ENCODE measurements around the gene MMP2. TPM values are rescaled to one million over a fixed set of nuclear protein-coding genes. Genes with fewer than 3 reads are reported as not detected.

Gene MMP2
- total RNA-seq, 1 experiment from 2014 or later, result 61.3 TPM

- ATAC-seq (no peak), DNase-seq (ENCODE audit: low spot score) (no peak)
- ChIA-PET CTCF (no interaction called here), POLR2A (no interaction called here)
- H3K36me3 Mint-ChIP-seq, result peaks cover 5% of the 10 kb centered on the region; the same call in 1 of the 2 replicates
- H3K9me3 Mint-ChIP-seq, result no peaks in the 10 kb centered on the region
- TF ChIP-seq TP53 (CRISPR knock-in tag; IDR thresholded peaks at IDR 0.05) (no peak), CREM (CRISPR knock-in tag; IDR thresholded peaks at IDR 0.05) (no peak), ZNF232 (CRISPR knock-in tag; IDR thresholded peaks at IDR 0.05) (no peak), CDX4 (CRISPR knock-in tag; IDR thresholded peaks at IDR 0.05; ENCODE audit: borderline replicate concordance) (no peak), HMGA2 (CRISPR knock-in tag; IDR thresholded peaks at IDR 0.05) (no peak), ATF6 (CRISPR knock-in tag; IDR thresholded peaks at IDR 0.05) (no peak), E2F4 (CRISPR knock-in tag; IDR thresholded peaks at IDR 0.05; ENCODE audit: borderline replicate concordance, low read depth) (no peak), E2F1 (CRISPR knock-in tag; IDR thresholded peaks at IDR 0.05) (no peak), NR3C1 (CRISPR knock-in tag; conservative IDR thresholded peaks at IDR 0.05; ENCODE audit: low read depth) (no peak), AR (CRISPR knock-in tag; IDR thresholded peaks at IDR 0.05) (no peak), FOXP1 (CRISPR knock-in tag; IDR thresholded peaks at IDR 0.05; ENCODE audit: borderline replicate concordance) (no peak), RORB (CRISPR knock-in tag; IDR thresholded peaks at IDR 0.05) (no peak), ATF3 (CRISPR knock-in tag; conservative IDR thresholded peaks at IDR 0.05) (no peak), AFF4 (CRISPR knock-in tag; IDR thresholded peaks at IDR 0.05; ENCODE audit: borderline replicate concordance) (no peak), CBFB (CRISPR knock-in tag; IDR thresholded peaks at IDR 0.05; ENCODE audit: low read depth) (no peak), ZNF138 (CRISPR knock-in tag; conservative IDR thresholded peaks at IDR 0.05) (no peak), GTF2I (CRISPR knock-in tag; conservative IDR thresholded peaks at IDR 0.05) (no peak), ZMAT4 (CRISPR knock-in tag; IDR thresholded peaks at IDR 0.05) (no peak)
- no peaks in the 10 kb centered on the region for H3K27me3 Mint-ChIP-seq (ENCODE audit: low read depth)
- no peaks in the 10 kb centered on the region for H3K4me1 Mint-ChIP-seq
- no peak overlapping the region for H3K27ac Mint-ChIP-seq
- H3K4me3 Mint-ChIP-seq, result no peak overlapping the region
These were observed 73.6 kb downstream of the MMP2 start for GRCh38 chr16:55552621-55553020.

Measured in WTC11 (cell line).